ENCODE measurements around the gene NISCH. TPM values are rescaled to one million over a fixed set of nuclear protein-coding genes. Genes with fewer than 3 reads are reported as not detected.

The NISCH gene
- total and polyA plus RNA-seq, 2 experiments from 2014 or later, result 58.9 to 74.5 TPM

GRCh38 chr3:52438104-52438376 is 17.4 kb upstream of the NISCH start:
- no peak overlapping the region for H3K27ac ChIP-seq
- H3K4me3 ChIP-seq, result no peak overlapping the region
- H3K4me2 ChIP-seq, result no peak overlapping the region
- no peaks in the 10 kb centered on the region for H3K9me2 ChIP-seq (replicated peaks; ENCODE audit: insufficient read depth)
- H3K9me3 ChIP-seq (ENCODE audit: low read depth), result no peaks in the 10 kb centered on the region
- H3K27me3 ChIP-seq, result no peaks in the 10 kb centered on the region
- no peaks in the 10 kb centered on the region for H3K79me2 ChIP-seq
- TF ChIP-seq EZH2phosphoT487 (IDR thresholded peaks at IDR 0.05; ENCODE audit: low read depth, severe bottlenecking, unreplicated experiment) (no peak), EZH2 (IDR thresholded peaks at IDR 0.05; ENCODE audit: borderline replicate concordance) (no peak), CTCF (IDR thresholded peaks at IDR 0.05; ENCODE audit: poor library complexity) (no peak)
- no peak overlapping the region for H2AFZ ChIP-seq
- WGBS (ENCODE audit: low lambda C conversion rate, missing lambda C conversion rate), result 96% methylated on average over 6 of the region's 6 CpGs
- H4K20me1 ChIP-seq (ENCODE audit: insufficient read depth, poor library complexity, severe bottlenecking), result no peaks in the 10 kb centered on the region
- H3K4me1 ChIP-seq (ENCODE audit: insufficient read depth), result peaks cover 12% of the 10 kb centered on the region
- no peaks in the 10 kb centered on the region for H3K36me3 ChIP-seq (replicated peaks; ENCODE audit: insufficient read depth, low read depth)
- DNase-seq (ENCODE audit: low spot score), result no peak

- Histone ChIP-seq H3K4me1 (ENCODE audit: insufficient read depth) (peaks cover 6% of the 10 kb centered on the region), H2AFZ (no peak overlapping the region), H3K9me2 (replicated peaks; ENCODE audit: insufficient read depth) (no peaks in the 10 kb centered on the region), H3K36me3 (replicated peaks; ENCODE audit: insufficient read depth, low read depth) (no peaks in the 10 kb centered on the region), H3K9me3 (ENCODE audit: low read depth) (no peaks in the 10 kb centered on the region), H3K4me2 (no peak overlapping the region), H3K27me3 (no peaks in the 10 kb centered on the region), H4K20me1 (ENCODE audit: insufficient read depth, poor library complexity, severe bottlenecking) (no peaks in the 10 kb centered on the region), H3K27ac (no peak overlapping the region), H3K79me2 (no peaks in the 10 kb centered on the region), H3K4me3 (no peak overlapping the region)
- peak; percentile 2 for DNase-seq (ENCODE audit: low spot score)
- TF ChIP-seq EZH2phosphoT487 (IDR thresholded peaks at IDR 0.05; ENCODE audit: low read depth, severe bottlenecking, unreplicated experiment) (no peak), CTCF (IDR thresholded peaks at IDR 0.05; ENCODE audit: poor library complexity) (no peak), EZH2 (IDR thresholded peaks at IDR 0.05; ENCODE audit: borderline replicate concordance) (no peak)
- WGBS (ENCODE audit: low lambda C conversion rate, missing lambda C conversion rate), result 91% methylated on average over 9 of the region's 9 CpGs
Measured at GRCh38 chr3:52438579-52439425, 16.6 kb upstream of the NISCH start.

- H3K27ac ChIP-seq, result no peak overlapping the region
- WGBS (ENCODE audit: low lambda C conversion rate, missing lambda C conversion rate), result 95% methylated on average over 16 of the region's 16 CpGs
Measured at GRCh38 chr3:52439426-52440248, 15.8 kb upstream of the NISCH start.

More at GRCh38 chr3:52439426-52440248, 15.8 kb upstream of the NISCH start:
- TF ChIP-seq EZH2phosphoT487 (IDR thresholded peaks at IDR 0.05; ENCODE audit: low read depth, severe bottlenecking, unreplicated experiment) (no peak), CTCF (IDR thresholded peaks at IDR 0.05; ENCODE audit: poor library complexity) (no peak), EZH2 (IDR thresholded peaks at IDR 0.05; ENCODE audit: borderline replicate concordance) (no peak)
- Histone ChIP-seq H3K4me3 (no peak overlapping the region), H3K79me2 (no peaks in the 10 kb centered on the region), H3K9me2 (replicated peaks; ENCODE audit: insufficient read depth) (no peaks in the 10 kb centered on the region), H3K4me1 (ENCODE audit: insufficient read depth) (no peaks in the 10 kb centered on the region), H4K20me1 (ENCODE audit: insufficient read depth, poor library complexity, severe bottlenecking) (no peaks in the 10 kb centered on the region), H3K9me3 (ENCODE audit: low read depth) (no peaks in the 10 kb centered on the region), H3K36me3 (replicated peaks; ENCODE audit: insufficient read depth, low read depth) (no peaks in the 10 kb centered on the region), H2AFZ (no peak overlapping the region), H3K4me2 (no peak overlapping the region), H3K27me3 (no peaks in the 10 kb centered on the region)
- DNase-seq (ENCODE audit: low spot score), result peak; percentile 2
